Mesenchymal stem cell (in vitro differentiated cells and primary cell): Measurements from ENCODE around the gene COQ2. TPM values are rescaled to one million over a fixed set of nuclear protein-coding genes. Genes with fewer than 3 reads are reported as not detected.

Experiments
- DNase-seq: peaks from one replicate; pipeline ENCODE4 v3.0.0-alpha.2; 2013
- H2AFZ ChIP-seq: one replicate; pipeline ENCODE4 v1.6.1; 2013; ENCODE audit warnings: low read depth, mild to moderate bottlenecking, control low read depth, inconsistent platforms, low read length, moderate library complexity
- H2AK5ac ChIP-seq: 2 replicates; pipeline ENCODE4 v1.6.1; 2013; ENCODE audit warnings: low read length, moderate library complexity, mild to moderate bottlenecking, inconsistent platforms; ENCODE audit not compliant: severe bottlenecking
- H2BK120ac ChIP-seq: one replicate; pipeline ENCODE4 v1.6.1; 2013; ENCODE audit warnings: low read depth, mild to moderate bottlenecking, inconsistent platforms, low read length, moderate library complexity
- H2BK12ac ChIP-seq, 2 experiments: one replicate each; pipeline ENCODE4 v1.6.1; 2013; ENCODE audit warnings: inconsistent platforms in 2 of 2, low read length in 2 of 2, mild to moderate bottlenecking in 2 of 2, moderate library complexity in 2 of 2, control low read depth in 1 of 2
- H2BK15ac ChIP-seq: one replicate; pipeline ENCODE4 v1.6.1; 2013; ENCODE audit warnings: mild to moderate bottlenecking, low read depth, inconsistent platforms; ENCODE audit not compliant: poor library complexity, severe bottlenecking
- H2BK5ac ChIP-seq: 2 replicates; pipeline ENCODE4 v1.6.1; 2013; ENCODE audit warnings: low read depth, mild to moderate bottlenecking, low read length, control low read depth, inconsistent platforms; ENCODE audit not compliant: poor library complexity, severe bottlenecking
- H3K14ac ChIP-seq, 2 experiments: one replicate each; pipeline ENCODE4 v1.6.1; 2013; ENCODE audit warnings: inconsistent platforms in 2 of 2, low read length in 2 of 2, control low read depth in 1 of 2, mild to moderate bottlenecking in 1 of 2, moderate library complexity in 1 of 2
- H3K18ac ChIP-seq, 2 experiments: one replicate each; pipeline ENCODE4 v1.6.1; 2013; ENCODE audit warnings: inconsistent platforms in 2 of 2, low read length in 2 of 2, control low read depth in 1 of 2, low read depth in 1 of 2, mild to moderate bottlenecking in 1 of 2
- H3K23ac ChIP-seq, 2 experiments: one replicate each; pipeline ENCODE4 v1.6.1; 2013; ENCODE audit warnings: inconsistent platforms in 2 of 2, low read length in 2 of 2, mild to moderate bottlenecking in 2 of 2, moderate library complexity in 2 of 2, control low read depth in 1 of 2
- H3K27ac ChIP-seq: 2 replicates; pipeline ENCODE4 v1.5.1; 2013; ENCODE audit warnings: mild to moderate bottlenecking, moderate library complexity, low read length, control low read depth, inconsistent platforms; ENCODE audit not compliant: poor library complexity, severe bottlenecking
- H3K27me3 ChIP-seq, 2 experiments: 2 replicates each; pipeline versions ENCODE4 v1.6.1 to v1.7.0; 2013; ENCODE audit warnings: low read length in 2 of 2, mild to moderate bottlenecking in 2 of 2, moderate library complexity in 2 of 2, control low read depth in 1 of 2, inconsistent platforms in 1 of 2; ENCODE audit not compliant: control insufficient read depth in 1 of 2, insufficient read depth in 1 of 2
- H3K36me3 ChIP-seq, 2 experiments: 2 replicates each; pipeline versions ENCODE4 v1.6.1 to v1.7.0; 2013; ENCODE audit warnings: low read length in 2 of 2, control low read depth in 1 of 2, inconsistent platforms in 1 of 2, low read depth in 1 of 2, mild to moderate bottlenecking in 1 of 2; ENCODE audit not compliant: insufficient read depth in 2 of 2, control insufficient read depth in 1 of 2
- H3K4ac ChIP-seq, 2 experiments: one replicate each; pipeline ENCODE4 v1.6.1; 2013; ENCODE audit warnings: inconsistent platforms in 2 of 2, low read length in 2 of 2, mild to moderate bottlenecking in 2 of 2, moderate library complexity in 2 of 2, control low read depth in 1 of 2, low read depth in 1 of 2
- H3K4me1 ChIP-seq: 2 replicates; pipeline ENCODE4 v1.6.1; 2013; ENCODE audit warnings: low read depth, low read length, control low read depth; ENCODE audit not compliant: control insufficient read depth, insufficient read depth
- H3K4me2 ChIP-seq: 2 replicates; pipeline ENCODE4 v1.6.1; 2013; ENCODE audit warnings: low read length, mild to moderate bottlenecking, inconsistent platforms; ENCODE audit not compliant: poor library complexity, severe bottlenecking
- H3K4me3 ChIP-seq, 2 experiments: 2 replicates each; pipeline versions ENCODE4 v1.5.1 to v1.7.0; 2013; ENCODE audit warnings: low read length in 2 of 2, mild to moderate bottlenecking in 2 of 2, control low read depth in 1 of 2, low read depth in 1 of 2; ENCODE audit not compliant: insufficient read depth in 1 of 2
- H3K79me1 ChIP-seq: replicated peaks from 2 replicates; pipeline ENCODE4 v1.6.1; 2013; ENCODE audit warnings: mild to moderate bottlenecking, control low read depth, low read length, inconsistent platforms; ENCODE audit not compliant: poor library complexity, severe bottlenecking
- H3K9ac ChIP-seq: 2 replicates; pipeline ENCODE4 v1.7.0; 2013; ENCODE audit warnings: mild to moderate bottlenecking, low read length, moderate library complexity
- H3K9me3 ChIP-seq: 2 replicates; pipeline ENCODE4 v1.7.0; 2013; ENCODE audit warnings: mild to moderate bottlenecking, low read length; ENCODE audit not compliant: control insufficient read depth
- H4K8ac ChIP-seq: one replicate; pipeline ENCODE4 v1.6.1; 2013; ENCODE audit warnings: inconsistent platforms, mild to moderate bottlenecking, low read length, moderate library complexity
- H4K91ac ChIP-seq: one replicate; pipeline ENCODE4 v1.6.1; 2013; ENCODE audit warnings: mild to moderate bottlenecking, low read length, inconsistent platforms
- WGBS: methylation state at CpG from one replicate; pipeline ENCODE4 v1.1.7; 2013; ENCODE audit warnings: mixed read lengths; 5-methylcytosine and 5-hydroxymethylcytosine counted together
- polyA plus RNA-seq, 2 experiments: library from polyadenylated mRNA; stranded (reverse); fragments of 200-250 nt; gene quantifications; one replicate each; pipeline ENCODE4 v1.2.3, GENCODE V29; 2013

COQ2 gene
- polyA plus RNA-seq (2013, experiment 1 of 2) = 11.2 TPM
- polyA plus RNA-seq (2013, experiment 2 of 2) = 11.6 TPM

- Histone ChIP-seq H2BK120ac (peak within 1 kb of the TSS; percentile 66), H2AFZ (peak within 1 kb of the TSS; percentile 88), H3K9ac (peak within 1 kb of the TSS; percentile 98), H3K9me3 (no peaks in the 10 kb centered on the region), H3K27me3 (no peaks in the 10 kb centered on the region), H3K4me2 (peak within 1 kb of the TSS; percentile 85), H4K8ac (peak within 1 kb of the TSS; percentile 46), H3K18ac (peak within 1 kb of the TSS; percentile 95 to 97), H2AK5ac (no peak within 1 kb of the TSS), H3K4ac (peak within 1 kb of the TSS in 1 of 2 experiments; percentile 97), H3K23ac (peak within 1 kb of the TSS in 1 of 2 experiments; percentile 87), H2BK15ac (peak within 1 kb of the TSS; percentile 96), H4K91ac (peak within 1 kb of the TSS; percentile 91), H2BK5ac (peak within 1 kb of the TSS; percentile 84), H2BK12ac (peak within 1 kb of the TSS in 1 of 2 experiments; percentile 94), H3K4me1 (no peaks in the 10 kb centered on the region), H3K14ac (peak within 1 kb of the TSS in 1 of 2 experiments; percentile 96), H3K27ac (peak within 1 kb of the TSS; percentile 90), H3K4me3 (peak within 1 kb of the TSS; percentile 91 to 93), H3K79me1 (peaks cover 10% of the 10 kb centered on the region), H3K36me3 (peaks cover 0 to 3% of the 10 kb centered on the region in 2 experiments)
- peak; percentile 94 for DNase-seq
- under 1% methylated on average over 74 of the region's 76 CpGs for WGBS
Measured at GRCh38 chr4:83284193-83285054, at the start of gene COQ2. Gene COQ2, minus strand, starts transcription at chr4:83284798. Its CDS starts 34 bp downstream, at chr4:83284764.

- Histone ChIP-seq H2BK15ac (no peak overlapping the region), H2BK5ac (no peak overlapping the region), H3K9ac (no peak overlapping the region), H4K8ac (no peak overlapping the region), H3K4me1 (peaks cover 9% of the 10 kb centered on the region), H3K4me3 (no peak overlapping the region), H4K91ac (no peak overlapping the region), H2AFZ (no peak overlapping the region), H3K27ac (no peak overlapping the region), H2AK5ac (no peak overlapping the region), H2BK120ac (no peak overlapping the region), H3K14ac (no peak overlapping the region), H3K18ac (no peak overlapping the region), H2BK12ac (no peak overlapping the region), H3K79me1 (no peaks in the 10 kb centered on the region), H3K9me3 (no peaks in the 10 kb centered on the region), H3K23ac (no peak overlapping the region), H3K27me3 (peaks cover 9 to 10% of the 10 kb centered on the region in 2 experiments), H3K4ac (no peak overlapping the region), H3K36me3 (no peaks in the 10 kb centered on the region), H3K4me2 (no peak overlapping the region)
- no peak for DNase-seq
- whole genome bisulfite sequencing = 81% methylated on average over 2 of the region's 3 CpGs
Measured at GRCh38 chr4:83331956-83332355, 47.4 kb upstream of the COQ2 start.

GRCh38 chr4:83329521-83330110, 45.0 kb upstream of the COQ2 start:
- no peak overlapping the region for H2AFZ ChIP-seq
- 88% methylated on average over 5 of the region's 5 CpGs for WGBS
- no peak overlapping the region for H3K9ac ChIP-seq
- H3K9me3 ChIP-seq = no peaks in the 10 kb centered on the region
- DNase-seq = no peak
- peaks cover 4% of the 10 kb centered on the region for H3K4me1 ChIP-seq
- no peak overlapping the region for H3K4me3 ChIP-seq
- H4K91ac ChIP-seq = no peak overlapping the region
- H2AK5ac ChIP-seq = no peak overlapping the region
- H3K18ac ChIP-seq = no peak overlapping the region
- H3K36me3 ChIP-seq = no peaks in the 10 kb centered on the region
- no peak overlapping the region for H3K4ac ChIP-seq
- no peak overlapping the region for H2BK5ac ChIP-seq
- no peak overlapping the region for H4K8ac ChIP-seq
- no peak overlapping the region for H3K4me2 ChIP-seq
- no peak overlapping the region for H2BK12ac ChIP-seq
- no peak overlapping the region for H3K23ac ChIP-seq
- H2BK15ac ChIP-seq = no peak overlapping the region
- H2BK120ac ChIP-seq = no peak overlapping the region
- H3K27ac ChIP-seq = no peak overlapping the region
- no peak overlapping the region for H3K14ac ChIP-seq
- peaks cover 9 to 10% of the 10 kb centered on the region in 2 experiments for H3K27me3 ChIP-seq
- no peaks in the 10 kb centered on the region for H3K79me1 ChIP-seq

- H3K4ac ChIP-seq = no peak overlapping the region
- no peaks in the 10 kb centered on the region for H3K36me3 ChIP-seq
Measured at GRCh38 chr4:83328521-83329187, 44.1 kb upstream of the COQ2 start.

More at GRCh38 chr4:83328521-83329187, 44.1 kb upstream of the COQ2 start:
- no peak overlapping the region for H3K23ac ChIP-seq
- H3K4me2 ChIP-seq = no peak overlapping the region
- DNase-seq = no peak
- no peak overlapping the region for H2BK12ac ChIP-seq
- H3K27ac ChIP-seq = no peak overlapping the region
- H2BK120ac ChIP-seq = no peak overlapping the region
- no peak overlapping the region for H4K91ac ChIP-seq
- H4K8ac ChIP-seq = no peak overlapping the region
- H2AFZ ChIP-seq = no peak overlapping the region
- H2BK5ac ChIP-seq = no peak overlapping the region
- H2AK5ac ChIP-seq = no peak overlapping the region
- no peak overlapping the region for H3K14ac ChIP-seq
- H3K79me1 ChIP-seq = no peaks in the 10 kb centered on the region
- no peak overlapping the region for H3K4me3 ChIP-seq
- no peaks in the 10 kb centered on the region for H3K4me1 ChIP-seq
- no peak overlapping the region for H3K18ac ChIP-seq
- 21% methylated on average over 6 of the region's 7 CpGs for WGBS
- H2BK15ac ChIP-seq = no peak overlapping the region
- no peaks in the 10 kb centered on the region for H3K9me3 ChIP-seq
- no peak overlapping the region for H3K9ac ChIP-seq
- peaks cover under 1 to 4% of the 10 kb centered on the region in 2 experiments for H3K27me3 ChIP-seq
